Hematopoietic multipotent progenitor cell treated with erythropoietin and hydrocortisone succinate and interleukin-3 and kit ligand, for 17 days (in vitro differentiated cells): ENCODE measurements around the gene CHIA.

Experiments
- DNase-seq: peaks from one replicate; pipeline ENCODE4 v3.0.0-alpha.2; 2015; ENCODE audit warnings: low spot score

Gene CHIA

DNA sequence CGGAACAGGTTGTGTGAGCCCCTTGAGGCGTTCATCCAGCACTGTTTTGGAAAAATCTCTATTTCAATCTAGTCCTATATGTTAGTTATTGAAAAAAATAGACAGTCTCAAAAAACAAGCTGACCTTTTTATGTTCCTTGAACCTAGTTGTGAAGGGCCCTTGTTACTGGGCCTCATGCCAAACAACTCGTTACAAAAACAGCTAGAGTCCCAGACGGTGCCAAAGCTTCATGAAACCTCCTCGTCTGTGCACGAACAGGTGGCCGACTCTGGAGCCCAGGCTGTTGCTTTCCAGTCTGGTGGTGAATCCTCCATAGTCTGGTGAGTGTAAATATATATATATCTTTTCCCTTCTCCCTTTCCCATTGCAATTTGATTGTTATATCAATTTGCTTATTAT lies at the start of gene CHIA:
Gene CHIA (plus strand): TSS at position 222 of the 400 bp plus-strand sequence. CDS start 19,617 bp downstream, outside the sequence.
- DNase-seq: no peak

DNA sequence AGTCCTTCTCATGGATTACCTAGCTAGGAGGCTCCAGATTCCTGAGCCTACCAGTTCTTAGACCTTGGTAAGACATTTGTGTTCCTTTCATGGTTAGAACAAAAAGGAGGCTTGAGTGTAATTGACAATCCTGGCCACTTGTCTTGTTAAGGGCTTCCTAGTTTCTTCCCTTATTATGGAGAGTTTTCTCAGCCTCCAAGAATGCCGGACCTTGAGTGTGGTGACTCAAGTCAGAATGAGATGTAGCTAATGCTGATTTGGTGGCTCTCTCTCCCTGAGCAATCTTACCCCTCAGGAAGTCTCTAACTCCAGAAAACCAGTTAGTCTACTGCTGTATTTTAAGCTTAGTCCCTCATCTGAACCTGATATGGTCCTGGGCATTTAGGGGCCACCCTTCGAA lies 48.9 kb upstream of the CHIA start:
- no peak for DNase-seq

DNA sequence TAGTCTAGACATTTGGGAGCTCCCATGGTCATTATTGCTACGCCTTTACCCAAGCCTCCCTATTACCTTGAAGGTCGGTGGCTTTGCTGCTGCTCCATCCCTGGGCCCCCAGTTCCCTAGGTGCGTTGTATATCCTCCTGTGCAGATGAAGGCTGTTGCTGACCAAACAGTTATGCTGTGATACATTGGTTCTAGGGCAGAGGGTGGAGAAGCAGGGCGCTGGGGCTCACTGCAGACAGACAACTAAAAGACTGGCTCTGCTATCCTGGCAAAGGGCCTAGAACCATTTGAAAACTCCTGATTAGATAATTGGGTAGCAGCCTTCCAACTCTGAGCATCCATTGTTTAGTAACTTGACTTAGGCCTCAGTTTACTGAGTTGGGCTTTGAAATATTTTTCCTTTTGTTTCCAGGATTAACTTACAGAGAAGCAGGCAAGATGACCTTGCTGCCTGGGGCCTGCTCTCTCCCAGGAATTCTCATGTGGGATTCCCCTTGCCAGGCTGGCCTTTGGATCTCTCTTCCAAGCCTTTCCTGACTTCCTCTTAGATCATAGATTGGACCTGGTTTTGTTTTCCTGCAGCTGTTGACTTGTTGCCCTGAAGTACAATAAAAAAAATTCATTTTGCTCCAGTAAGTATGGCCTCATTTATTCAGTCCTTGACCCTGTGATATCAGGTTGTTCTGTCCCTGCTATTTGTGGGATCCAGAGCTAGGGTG lies 47.7 kb upstream of the CHIA start:
- no peak for DNase-seq

DNA sequence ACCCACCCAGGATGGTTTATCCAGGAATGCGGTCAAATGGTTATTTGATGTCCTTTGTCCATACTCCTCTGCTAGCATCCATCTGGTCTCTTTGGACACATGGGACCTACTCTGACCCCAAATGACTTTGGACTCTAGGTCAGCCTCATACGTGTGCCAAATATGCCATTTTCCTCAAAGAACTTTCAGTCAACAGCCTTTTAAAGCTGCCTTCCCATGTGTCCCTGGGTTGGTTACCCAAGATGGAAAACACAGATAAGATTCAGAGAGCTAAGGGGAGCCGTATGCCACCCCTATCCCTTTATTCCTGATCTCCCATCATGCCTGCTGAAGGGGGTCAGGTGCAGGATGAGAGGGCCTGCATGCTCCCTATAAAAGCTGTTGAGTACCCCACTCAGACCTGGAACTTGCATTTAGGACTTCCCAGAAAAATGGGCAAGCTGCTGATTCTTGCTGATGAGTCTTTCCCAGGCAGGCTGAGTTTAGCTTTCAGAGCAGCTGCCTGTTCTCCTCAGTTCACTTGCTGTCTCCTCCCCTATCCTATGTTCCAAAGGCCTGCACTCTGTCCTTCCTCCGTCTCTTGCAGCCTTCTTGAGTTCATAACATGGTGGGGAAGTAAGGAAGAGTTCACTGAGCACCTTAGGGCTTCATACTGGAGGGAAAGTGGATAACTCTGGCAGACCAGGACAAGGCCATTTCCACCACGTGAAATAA lies 43.4 kb upstream of the CHIA start:
- no peak for DNase-seq

DNA sequence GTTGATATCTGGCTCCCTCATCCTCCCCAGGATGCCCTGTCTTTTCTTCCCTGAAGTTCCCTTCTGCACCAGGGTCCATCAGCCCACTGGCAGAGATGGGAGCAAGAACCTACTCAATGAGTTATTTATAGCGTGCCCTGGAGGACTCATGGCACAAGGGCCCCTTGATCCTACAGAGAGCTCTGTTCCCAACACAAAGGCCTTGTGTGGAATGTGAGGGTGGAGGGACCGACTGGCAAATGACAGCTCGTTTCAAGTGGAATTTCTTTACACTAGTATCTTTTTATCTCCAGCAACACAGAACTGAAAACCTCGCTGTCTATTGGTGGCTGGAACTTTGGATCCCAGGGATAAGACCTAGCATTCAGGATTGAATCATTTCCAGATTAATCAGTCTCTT lies 40.7 kb upstream of the CHIA start:
- DNase-seq: no peak

DNA sequence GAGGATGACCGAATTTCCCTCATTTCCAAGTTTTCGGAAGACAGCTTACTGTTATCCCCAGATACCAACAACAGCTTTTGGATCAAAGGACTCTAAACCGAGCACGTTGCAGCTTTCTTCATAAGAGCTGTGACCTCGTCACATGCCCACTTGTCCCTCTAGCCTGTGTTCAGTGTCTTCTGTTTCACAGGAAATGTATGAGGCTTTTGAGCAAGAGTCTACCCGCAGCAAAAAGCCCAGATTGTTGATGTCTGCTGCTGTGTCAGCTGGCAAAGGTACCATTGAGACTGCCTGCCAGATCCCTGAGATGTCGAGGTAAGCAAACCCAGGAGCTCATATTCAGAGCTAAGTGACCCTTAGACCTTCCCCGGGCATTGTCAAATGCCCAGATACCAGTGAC lies 39.1 kb upstream of the CHIA start:
- DNase-seq: no peak

DNA sequence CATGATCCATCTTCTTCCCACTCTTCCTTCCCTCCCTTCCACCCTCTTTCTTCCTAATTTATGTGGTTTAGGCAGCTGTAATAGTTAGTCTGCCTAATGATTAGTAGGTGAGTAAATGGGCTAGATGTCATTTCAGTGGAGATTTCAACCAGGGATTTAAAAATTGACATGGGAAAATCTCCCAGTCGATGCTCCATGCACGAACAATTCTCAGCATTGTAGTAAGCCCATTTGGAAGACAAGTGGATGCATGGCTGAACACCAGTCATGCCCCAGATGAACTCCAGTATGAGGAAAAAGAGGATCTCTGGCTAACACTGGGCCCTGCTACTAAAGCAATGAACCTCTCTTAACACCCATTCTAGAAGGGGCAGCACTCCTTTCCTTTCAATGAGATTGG lies 37.9 kb upstream of the CHIA start:
- DNase-seq: no peak

DNA sequence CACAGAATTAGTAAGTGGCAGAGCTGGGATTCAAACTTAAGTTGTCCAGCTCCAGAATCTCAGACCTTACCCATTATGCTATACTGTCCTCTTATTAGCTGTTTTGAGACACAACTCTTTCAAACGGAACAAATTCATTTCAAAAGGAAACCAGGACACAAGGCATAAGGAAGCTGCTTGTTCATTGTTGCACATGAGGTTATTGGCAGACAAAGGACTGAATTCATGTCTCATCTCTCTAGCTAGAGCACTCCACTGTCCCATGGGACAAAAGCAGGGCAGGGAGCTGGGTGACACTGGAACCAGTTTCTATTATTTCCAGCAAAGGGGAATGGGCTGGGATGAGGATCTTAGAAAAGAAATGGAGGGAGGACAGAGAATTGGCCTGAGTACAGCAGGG lies 36.8 kb upstream of the CHIA start:
- DNase-seq: no peak

DNA sequence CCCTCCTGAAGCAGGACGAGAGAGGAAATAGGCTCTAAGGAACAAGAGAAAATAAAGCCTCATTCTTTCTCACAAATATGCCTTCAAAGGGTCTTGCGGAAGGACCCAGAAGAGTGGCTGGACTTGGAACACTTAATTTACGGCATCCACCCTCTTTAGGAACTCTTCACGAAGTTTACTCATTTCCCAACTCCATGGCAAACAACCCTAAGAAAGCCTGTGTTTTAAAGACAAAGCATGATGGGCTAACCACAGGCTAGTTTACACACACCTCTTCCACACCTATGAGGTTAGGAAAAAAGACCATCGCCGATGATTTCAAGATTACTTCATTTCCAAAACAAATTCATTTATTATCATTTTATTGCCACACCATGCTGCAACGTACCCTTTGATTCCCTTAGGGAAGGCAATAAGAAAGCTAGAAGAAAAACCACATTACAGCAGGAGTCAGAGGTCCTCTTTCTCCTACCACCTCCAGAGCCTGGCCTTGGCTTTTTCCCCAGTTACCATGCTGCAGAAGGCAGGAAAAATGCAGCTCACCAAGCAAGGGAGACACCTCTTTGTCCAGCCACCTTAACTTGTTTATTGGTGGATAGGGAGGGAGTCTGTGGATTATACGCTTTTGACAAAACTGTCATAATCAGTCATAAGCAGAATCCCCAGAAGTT lies 33.5 kb upstream of the CHIA start:
- DNase-seq: no peak

DNA sequence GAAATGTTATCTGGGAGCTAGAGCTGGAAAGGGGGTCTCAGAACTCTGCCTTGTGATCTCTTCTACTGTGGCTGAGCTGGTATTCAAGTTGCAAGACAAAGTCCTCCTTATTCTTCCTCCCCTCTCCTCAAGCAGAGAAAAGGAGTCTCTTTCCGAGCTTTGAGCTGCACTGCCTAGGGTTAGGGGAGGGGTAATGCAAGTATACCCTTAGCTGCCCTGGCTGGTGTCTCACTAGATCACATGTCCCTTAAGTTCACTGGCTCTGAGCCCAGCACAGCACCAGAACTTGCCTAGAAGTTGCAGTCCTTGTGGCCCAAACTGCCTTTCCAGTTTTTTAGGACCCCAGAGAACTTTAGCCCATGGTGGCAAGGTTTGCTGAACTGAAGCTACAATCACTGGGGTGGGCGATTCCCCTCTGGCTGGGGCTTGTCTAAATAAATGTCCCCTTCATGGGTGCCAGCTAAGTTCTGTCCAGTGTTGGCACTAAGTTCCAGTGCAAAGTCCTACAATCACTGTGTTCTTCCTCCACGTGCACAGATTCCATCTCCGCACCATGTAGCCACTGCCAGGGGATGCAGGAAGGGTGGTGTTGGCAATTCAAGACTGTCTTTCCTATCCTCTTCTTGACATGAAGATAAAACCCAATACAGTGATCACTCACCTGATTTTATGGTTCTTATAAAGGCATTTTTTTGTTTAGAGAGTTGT lies 22.7 kb upstream of the CHIA start:
- DNase-seq: no peak

DNA sequence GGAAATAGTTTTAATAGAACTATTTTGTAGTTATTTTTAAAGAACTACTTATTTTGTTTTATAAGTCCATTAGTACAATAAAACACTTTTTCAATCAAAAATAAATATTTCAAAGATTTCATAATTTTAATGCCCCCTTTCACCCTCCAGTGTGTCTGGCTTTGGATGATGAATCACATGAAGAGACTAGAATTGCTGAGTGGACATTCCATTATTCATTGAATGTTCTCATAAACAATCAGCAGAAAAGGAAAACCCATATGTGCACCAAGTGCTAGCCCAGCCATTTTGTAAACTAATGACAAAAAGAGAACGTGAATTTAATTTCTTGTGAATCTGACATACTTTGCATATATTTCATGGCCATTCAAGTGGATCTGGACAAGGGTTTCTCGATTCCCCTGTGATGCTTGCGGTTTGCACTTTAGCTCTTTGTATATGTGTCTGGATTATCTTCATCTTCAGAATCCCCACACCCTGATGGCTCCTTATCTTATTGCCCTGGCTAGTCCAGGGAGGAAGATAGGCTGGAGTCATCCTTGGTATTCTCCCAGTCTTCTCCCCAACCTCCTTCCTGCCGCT lies 20.7 kb upstream of the CHIA start:
- no peak for DNase-seq

DNA sequence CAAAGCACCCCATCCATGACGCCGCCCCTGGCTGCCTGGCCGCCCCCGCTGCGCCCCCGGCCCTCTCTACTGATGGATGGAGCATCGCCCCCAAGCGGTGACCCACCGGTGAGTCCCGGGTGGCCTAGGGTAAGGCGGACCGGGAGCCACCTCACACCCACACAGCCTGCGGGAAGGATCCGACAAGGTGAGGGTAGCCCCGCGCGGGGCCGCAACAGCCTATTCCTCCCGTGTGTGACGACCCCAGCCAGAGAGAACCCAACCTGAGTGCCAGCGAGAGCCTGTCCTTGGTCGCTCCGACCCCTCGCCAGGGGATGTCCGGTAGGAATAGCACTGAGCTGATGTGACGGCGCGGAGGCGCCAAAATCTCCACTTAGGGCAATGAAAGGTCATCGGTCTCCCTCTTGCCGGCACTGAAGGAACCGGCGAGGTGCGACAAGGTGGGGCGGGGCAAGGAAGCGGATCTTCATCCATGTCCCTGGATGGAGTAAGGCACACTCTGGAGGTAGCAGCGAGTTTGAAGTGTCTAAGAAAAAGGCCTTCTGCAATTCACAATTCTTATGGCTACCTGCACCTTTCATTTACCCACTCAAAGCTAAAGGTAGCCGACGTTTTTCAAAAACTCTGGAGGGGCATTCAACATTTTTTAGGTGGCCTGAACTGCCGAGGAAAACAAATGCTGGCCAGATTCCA lies 19.7 kb upstream of the CHIA start:
- no peak for DNase-seq

DNA sequence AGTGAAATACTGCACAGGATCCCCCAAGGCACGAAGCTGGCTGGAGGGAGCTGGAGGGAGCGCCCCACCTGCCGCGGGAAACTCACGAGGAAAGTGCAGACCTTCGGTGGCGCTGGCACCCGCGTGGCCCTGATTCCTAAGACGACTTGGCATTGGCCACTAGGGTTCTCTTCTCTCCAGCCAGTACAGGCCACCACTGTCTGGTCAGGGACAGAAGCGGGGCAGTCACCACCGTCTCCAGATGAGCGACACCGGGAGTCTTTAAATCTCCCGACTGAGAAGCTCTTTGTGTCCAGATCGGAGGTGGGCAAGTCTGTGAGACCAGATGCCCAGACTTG lies 19.2 kb upstream of the CHIA start:
- DNase-seq: no peak

DNA sequence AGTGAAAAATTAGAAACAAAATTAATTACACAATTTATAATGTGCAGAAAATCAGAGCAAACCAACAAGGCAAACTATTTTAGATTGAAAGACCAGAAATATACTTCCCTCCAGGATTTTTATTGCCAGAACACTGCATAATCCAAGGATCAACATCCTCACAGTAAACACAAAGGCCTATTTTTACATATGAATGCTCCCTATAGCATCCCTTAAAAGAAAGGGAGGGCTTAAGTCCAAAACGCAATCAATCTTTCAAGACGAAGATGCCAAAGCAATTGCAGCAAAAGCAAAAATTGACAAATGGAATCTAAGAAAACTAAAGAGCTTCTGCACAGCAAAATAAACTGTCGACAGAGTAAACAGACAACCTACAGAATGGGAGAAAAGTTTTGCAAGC lies 18.6 kb upstream of the CHIA start:
- DNase-seq: no peak

DNA sequence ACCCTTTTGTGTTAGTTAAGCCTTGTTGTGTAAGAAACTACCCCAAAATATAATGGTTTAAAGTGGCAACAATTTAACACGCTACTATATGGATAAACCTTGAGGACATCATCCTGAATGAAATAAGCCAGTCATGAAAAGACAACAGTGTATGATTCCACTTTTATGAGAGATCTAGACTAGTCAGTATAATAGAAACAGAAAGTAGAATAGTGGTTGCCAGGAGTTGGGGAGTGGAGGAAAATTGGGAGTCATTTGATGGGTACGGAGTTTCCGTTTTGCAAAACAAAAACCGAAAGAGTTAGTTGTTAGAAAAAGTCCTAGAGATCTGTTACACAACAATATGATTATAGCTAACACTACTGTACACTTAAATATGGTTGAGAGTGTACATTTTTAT lies 16.0 kb upstream of the CHIA start:
- no peak for DNase-seq

DNA sequence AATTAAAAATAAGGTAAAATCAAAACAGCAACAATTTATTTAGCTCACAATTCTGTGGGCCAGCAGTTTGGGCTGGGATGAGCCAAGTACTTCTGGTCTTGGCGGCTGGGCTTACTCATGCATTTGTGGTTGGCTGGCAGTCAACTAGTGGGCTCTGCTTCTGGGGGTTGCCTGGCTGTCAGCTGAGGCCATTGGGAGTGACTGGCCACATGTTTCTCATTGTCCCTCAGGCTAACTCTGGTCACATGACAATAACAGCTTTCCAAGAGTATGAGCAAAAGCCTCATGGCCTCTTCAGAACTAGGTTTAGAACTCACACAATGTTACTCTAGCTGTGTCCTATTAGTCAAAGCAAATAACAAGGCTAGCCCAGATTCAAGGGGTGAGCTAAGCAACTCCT lies 15.6 kb upstream of the CHIA start:
- no peak for DNase-seq

DNA sequence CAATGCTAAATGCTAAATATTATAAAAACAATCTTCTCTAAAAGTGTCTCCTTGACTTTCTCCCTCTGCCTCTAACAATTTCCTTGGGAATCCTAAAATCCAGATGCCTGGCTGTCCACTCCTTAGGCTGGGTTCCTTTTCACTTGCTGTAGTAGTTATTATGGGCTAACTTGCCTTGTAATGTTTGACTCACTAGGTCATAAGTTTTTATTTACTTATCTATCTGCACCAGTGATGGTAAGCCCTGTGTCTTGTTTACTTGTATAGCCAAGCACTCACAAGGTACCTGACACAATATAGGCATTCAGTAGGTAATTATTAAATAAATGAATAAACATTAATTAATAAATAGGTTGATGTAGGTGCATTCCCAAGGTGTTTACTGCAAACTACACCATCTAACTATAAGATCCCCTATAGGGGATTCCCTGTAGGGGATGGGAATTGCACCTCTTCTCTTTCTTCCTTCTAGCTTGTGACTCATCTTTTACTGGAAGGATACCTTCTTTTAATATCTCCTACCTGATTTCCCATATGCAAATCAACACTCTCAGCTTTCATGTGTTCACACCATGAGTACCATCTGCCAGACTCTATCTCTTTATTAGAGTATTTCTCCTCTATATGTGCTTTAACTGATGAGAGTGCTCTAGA lies 14.7 kb upstream of the CHIA start:
- no peak for DNase-seq

DNA sequence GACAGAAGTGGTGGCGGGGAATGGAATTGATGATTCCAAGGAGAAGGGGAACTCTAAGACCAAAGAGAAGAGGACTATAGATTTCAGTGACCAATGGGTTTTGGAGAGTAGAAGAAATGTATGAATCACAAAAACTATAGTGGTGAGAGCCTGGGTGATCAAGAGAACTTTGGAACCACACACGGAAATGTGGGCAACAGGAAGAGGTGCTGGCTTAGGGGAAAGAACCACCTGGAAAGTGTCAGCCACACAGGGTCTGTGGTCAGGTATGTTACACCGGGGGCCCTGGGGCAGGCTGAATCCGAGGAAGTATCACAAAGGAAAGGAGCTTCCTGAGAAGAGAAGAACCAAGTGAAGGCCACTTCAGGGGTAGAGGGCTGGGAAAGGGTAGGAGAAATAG lies 11.5 kb upstream of the CHIA start:
- no peak for DNase-seq

DNA sequence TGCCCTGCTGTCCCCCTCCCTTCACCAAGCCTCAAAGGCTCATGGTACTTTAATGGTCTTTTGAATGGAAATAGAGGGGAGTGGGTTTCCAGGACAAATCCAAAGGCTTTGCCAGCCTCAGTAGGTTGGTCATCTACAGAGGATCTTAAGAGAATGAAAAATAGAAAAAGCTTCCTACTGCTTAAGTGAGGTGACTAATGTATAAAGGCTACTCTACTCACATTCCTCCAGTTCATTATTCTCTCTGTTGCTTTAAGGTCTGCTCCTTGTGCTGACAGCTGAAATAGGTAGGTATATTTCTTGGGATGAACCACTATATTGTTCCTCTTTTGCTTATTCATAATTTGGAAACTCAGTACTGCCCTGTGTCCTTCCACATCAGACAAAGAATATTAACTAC lies 10.4 kb upstream of the CHIA start:
- DNase-seq: no peak

DNA sequence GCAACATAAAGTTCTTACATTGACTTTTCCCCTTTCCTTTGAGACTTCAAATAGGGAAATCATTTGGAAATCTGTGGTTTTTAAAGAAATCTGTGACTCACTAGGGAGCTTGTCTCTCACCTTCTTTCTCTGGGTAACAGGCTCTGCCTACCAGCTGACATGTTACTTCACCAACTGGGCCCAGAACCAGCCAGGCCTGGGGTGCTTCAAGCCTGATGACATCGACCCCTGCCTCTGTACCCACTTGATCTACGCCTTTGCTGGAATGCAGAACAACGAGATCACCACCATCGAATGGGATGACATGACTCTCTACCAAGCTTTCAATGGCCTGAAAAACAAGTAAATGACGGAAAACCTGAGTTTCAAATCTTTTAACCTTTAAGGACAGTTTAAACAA lies 9.2 kb upstream of the CHIA start:
- DNase-seq: no peak

DNA sequence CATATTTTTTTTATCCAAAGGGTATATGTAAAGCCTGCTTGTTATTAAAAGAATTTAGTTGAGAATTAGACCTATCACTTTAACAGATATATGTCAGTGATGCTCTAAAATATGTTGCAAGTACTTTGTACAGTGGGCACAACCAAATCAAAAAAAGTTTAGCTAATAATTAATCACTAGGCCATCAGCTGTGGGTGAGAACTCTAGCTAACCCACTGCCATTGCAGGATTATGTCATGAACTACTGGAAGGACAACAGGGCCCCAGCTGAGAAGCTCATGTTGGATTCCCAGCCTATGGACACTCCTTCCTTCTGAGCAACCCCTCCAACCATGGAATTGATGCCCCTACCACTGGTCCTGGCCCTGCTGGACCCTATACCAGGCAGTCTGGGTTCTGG lies 6.8 kb upstream of the CHIA start:
- DNase-seq: no peak
